HepG2 (cell line): ENCODE measurements around the gene GTF2E1. TPM values are rescaled to one million over a fixed set of nuclear protein-coding genes. Genes with fewer than 3 reads are reported as not detected.

Experiments
- AKAP8 ChIP-seq: sonication (generic); formaldehyde crosslinking; IDR thresholded peaks from 2 replicates; pipeline ENCODE4 v1.5.1; 2020; ENCODE audit warnings: mild to moderate bottlenecking, missing genetic modification reagents
- CBX2 ChIP-seq, 2 experiments: fragments of 200-600 bp in 1 of 2; sonication (generic); formaldehyde crosslinking in 1 of 2; IDR thresholded peaks; 2 replicates each; pipeline versions ENCODE4 v1.7.0 to v1.8.1; 2018 to 2022; ENCODE audit warnings: low read depth in 2 of 2, low read length in 1 of 2, mild to moderate bottlenecking in 1 of 2, missing genetic modification reagents in 1 of 2
- DRAP1 ChIP-seq: IDR thresholded peaks from 2 replicates; pipeline ENCODE4 v1.6.1; 2016; ENCODE audit warnings: missing genetic modification reagents, missing compliant biosample characterization
- FOXP4 ChIP-seq: sonication (generic); formaldehyde crosslinking; IDR thresholded peaks from 2 replicates; pipeline ENCODE4 v1.4.0; 2020; ENCODE audit warnings: missing genetic modification reagents
- HNF4G ChIP-seq, 2 experiments: sonication (generic) in 1 of 2; formaldehyde crosslinking in 1 of 2; IDR thresholded peaks; 2 replicates each; pipeline versions ENCODE4 v1.4.0 to v1.6.1; 2011 to 2020; ENCODE audit warnings: borderline replicate concordance in 2 of 2, low read depth in 2 of 2, mild to moderate bottlenecking in 2 of 2, low read length in 1 of 2, missing genetic modification reagents in 1 of 2, moderate library complexity in 1 of 2
- JUN ChIP-seq: sonication (generic); formaldehyde crosslinking; IDR thresholded peaks from 2 replicates; pipeline ENCODE4 v1.4.0; 2020; ENCODE audit warnings: mild to moderate bottlenecking, missing genetic modification reagents
- MXI1 ChIP-seq: IDR thresholded peaks from 3 replicates; pipeline ENCODE4 v1.6.1; 2012; ENCODE audit warnings: low read depth, low read length, inconsistent platforms, borderline replicate concordance
- NFATC3 ChIP-seq: sonication (generic); formaldehyde crosslinking; IDR thresholded peaks from 2 replicates; pipeline ENCODE4 v1.5.1; 2020; ENCODE audit warnings: mild to moderate bottlenecking, missing genetic modification reagents
- NFE2L1 ChIP-seq: sonication (generic); formaldehyde crosslinking; IDR thresholded peaks from 2 replicates; pipeline ENCODE4 v1.4.0; 2020; ENCODE audit warnings: missing genetic modification reagents, mild to moderate bottlenecking, borderline replicate concordance
- NFIB ChIP-seq: sonication (generic); formaldehyde crosslinking; IDR thresholded peaks from 2 replicates; pipeline ENCODE4 v1.9.0; 2021; ENCODE audit warnings: missing genetic modification reagents, mild to moderate bottlenecking, borderline replicate concordance
- TBX2 ChIP-seq: sonication (generic); formaldehyde crosslinking; IDR thresholded peaks from 2 replicates; pipeline ENCODE4 v1.5.0; 2020; ENCODE audit warnings: missing genetic modification reagents, mild to moderate bottlenecking, borderline replicate concordance
- ZKSCAN5 ChIP-seq: sonication (generic); formaldehyde crosslinking; IDR thresholded peaks from 2 replicates; pipeline ENCODE4 v1.5.1; 2020; ENCODE audit warnings: mild to moderate bottlenecking, missing genetic modification reagents
- ZMAT3 ChIP-seq: sonication (generic); formaldehyde crosslinking; conservative IDR thresholded peaks from 2 replicates; pipeline ENCODE4 v1.7.0; 2021; ENCODE audit warnings: missing genetic modification reagents
- ZNF276 ChIP-seq: sonication (generic); formaldehyde crosslinking; IDR thresholded peaks from 2 replicates; pipeline ENCODE4 v1.4.0; 2020; ENCODE audit warnings: mild to moderate bottlenecking, low read depth, missing genetic modification reagents
- ZNF563 ChIP-seq: sonication (generic); formaldehyde crosslinking; IDR thresholded peaks from 2 replicates; pipeline ENCODE4 v1.8.0; 2022; ENCODE audit warnings: mild to moderate bottlenecking, moderate library complexity, missing genetic modification reagents
- ZNF704 ChIP-seq: sonication (generic); formaldehyde crosslinking; IDR thresholded peaks from 2 replicates; pipeline ENCODE4 v1.8.1; 2023; ENCODE audit warnings: mild to moderate bottlenecking, inconsistent platforms, moderate library complexity, missing genetic modification reagents, borderline replicate concordance
- ZNF788 ChIP-seq: sonication (generic); formaldehyde crosslinking; IDR thresholded peaks from 2 replicates; pipeline ENCODE4 v1.5.0; 2020; ENCODE audit warnings: mild to moderate bottlenecking, missing genetic modification reagents, borderline replicate concordance
- ZNF841 ChIP-seq: sonication (generic); formaldehyde crosslinking; IDR thresholded peaks from 2 replicates; pipeline ENCODE4 v1.8.1; 2023; ENCODE audit warnings: missing genetic modification reagents, borderline replicate concordance
- polyA plus RNA-seq, 8 experiments: library from polyadenylated mRNA; depleted of rRNA in 3 of 8; stranded (reverse) in 7 of 8; unstranded in 1 of 8; fragments of >200 nt; fragmentation: Illumina TruSeq in 4 of 8; extraction: Trizol in 4 of 8; gene quantifications; 2 replicates each; pipeline versions ENCODE4 v1.2.1 to v1.2.3, GENCODE V29; 2011 to 2016; ENCODE audit warnings: low read depth in 4 of 8, missing spikeins in 1 of 8, mixed read lengths in 1 of 8; ENCODE audit not compliant: insufficient read depth in 1 of 8
- total RNA-seq, 5 experiments: library from RNA; depleted of rRNA; stranded (reverse); fragments of >200 nt; fragmentation: Illumina TruSeq; extraction: Trizol; gene quantifications; 2 replicates each; pipeline ENCODE4 v1.2.3, GENCODE V29; 2016; ENCODE audit warnings: low read depth in 1 of 5
- TF ChIP-seq, protein P1 (sequence below): fragments of 450-650 bp; IDR thresholded peaks from 2 replicates; pipeline ENCODE4 v1.6.1; 2017; ENCODE audit warnings: mild to moderate bottlenecking

GTF2E1 gene
- total and polyA plus RNA-seq, 2 of the 13 experiments (the other 11 are each of a cell fraction or from before 2014, with no cell fraction given): 7.7 to 21.5 TPM

DNA sequence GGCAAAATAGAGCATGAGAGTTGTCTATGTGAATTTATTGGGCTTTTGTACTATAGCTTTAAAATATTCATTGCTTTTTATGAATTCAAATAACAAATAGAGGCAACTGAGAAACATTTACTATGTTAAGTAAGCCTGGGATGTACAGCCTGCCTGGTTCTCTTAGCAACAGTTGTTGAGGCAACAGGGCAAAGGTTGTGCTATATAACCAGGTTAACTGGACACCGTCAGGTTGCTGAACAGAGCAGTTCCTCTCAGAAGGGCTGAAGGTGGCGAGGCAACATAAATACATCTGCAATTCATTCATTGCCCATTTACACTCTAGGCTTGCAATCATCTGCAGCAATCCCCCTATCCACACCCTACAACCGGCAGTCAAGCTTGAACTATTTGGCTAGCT, 78.2 kb downstream of the GTF2E1 start (continued):
- TF ChIP-seq ZNF841 (CRISPR knock-in tag): no peak
- TF ChIP-seq ZNF276: no peak
- TF ChIP-seq, protein P1, sequence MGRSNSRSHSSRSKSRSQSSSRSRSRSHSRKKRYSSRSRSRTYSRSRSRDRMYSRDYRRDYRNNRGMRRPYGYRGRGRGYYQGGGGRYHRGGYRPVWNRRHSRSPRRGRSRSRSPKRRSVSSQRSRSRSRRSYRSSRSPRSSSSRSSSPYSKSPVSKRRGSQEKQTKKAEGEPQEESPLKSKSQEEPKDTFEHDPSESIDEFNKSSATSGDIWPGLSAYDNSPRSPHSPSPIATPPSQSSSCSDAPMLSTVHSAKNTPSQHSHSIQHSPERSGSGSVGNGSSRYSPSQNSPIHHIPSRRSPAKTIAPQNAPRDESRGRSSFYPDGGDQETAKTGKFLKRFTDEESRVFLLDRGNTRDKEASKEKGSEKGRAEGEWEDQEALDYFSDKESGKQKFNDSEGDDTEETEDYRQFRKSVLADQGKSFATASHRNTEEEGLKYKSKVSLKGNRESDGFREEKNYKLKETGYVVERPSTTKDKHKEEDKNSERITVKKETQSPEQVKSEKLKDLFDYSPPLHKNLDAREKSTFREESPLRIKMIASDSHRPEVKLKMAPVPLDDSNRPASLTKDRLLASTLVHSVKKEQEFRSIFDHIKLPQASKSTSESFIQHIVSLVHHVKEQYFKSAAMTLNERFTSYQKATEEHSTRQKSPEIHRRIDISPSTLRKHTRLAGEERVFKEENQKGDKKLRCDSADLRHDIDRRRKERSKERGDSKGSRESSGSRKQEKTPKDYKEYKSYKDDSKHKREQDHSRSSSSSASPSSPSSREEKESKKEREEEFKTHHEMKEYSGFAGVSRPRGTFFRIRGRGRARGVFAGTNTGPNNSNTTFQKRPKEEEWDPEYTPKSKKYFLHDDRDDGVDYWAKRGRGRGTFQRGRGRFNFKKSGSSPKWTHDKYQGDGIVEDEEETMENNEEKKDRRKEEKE: no peak
- no peak for TF ChIP-seq CBX2 (IDR thresholded peaks at IDR 0.05; ENCODE audit: low read depth, low read length)
- no peak for TF ChIP-seq CBX2 (CRISPR knock-in tag; IDR thresholded peaks at IDR 0.05; ENCODE audit: low read depth)
- peak; percentile 56; the same call in 1 of the 2 replicates for TF ChIP-seq HNF4G (IDR thresholded peaks at IDR 0.05; ENCODE audit: borderline replicate concordance, low read depth, low read length)
- TF ChIP-seq HNF4G (CRISPR knock-in tag; IDR thresholded peaks at IDR 0.05; ENCODE audit: borderline replicate concordance, low read depth): no peak
- TF ChIP-seq NFE2L1 (CRISPR knock-in tag): no peak
- peak; percentile 31; the same call in 1 of the 3 replicates for TF ChIP-seq MXI1
- no peak for TF ChIP-seq FOXP4
- TF ChIP-seq NFIB (CRISPR knock-in tag): no peak
- TF ChIP-seq ZMAT3 (CRISPR knock-in tag): no peak
- no peak for TF ChIP-seq AKAP8 (CRISPR knock-in tag)
- no peak for TF ChIP-seq ZNF704 (CRISPR knock-in tag)
- no peak for TF ChIP-seq TBX2
- no peak for TF ChIP-seq ZNF788
- TF ChIP-seq JUN (CRISPR knock-in tag): no peak
- no peak for TF ChIP-seq DRAP1
- TF ChIP-seq NFATC3 (CRISPR knock-in tag): no peak
- no peak for TF ChIP-seq ZKSCAN5 (CRISPR knock-in tag)
- TF ChIP-seq ZNF563 (CRISPR knock-in tag): no peak
